ENCODE measurements around the gene PLPP7. TPM values are rescaled to one million over a fixed set of nuclear protein-coding genes. Genes with fewer than 3 reads are reported as not detected.
"Not testable (repeated sequence)": the region's sequence is repeated elsewhere in the genome, so short reads cannot be mapped to it uniquely, and the experiment has no call there.

The PLPP7 gene
- total RNA-seq, 1 donor from 2014 or later, result 17.3 TPM

GRCh38 chr9:131330814-131331600, 41.5 kb downstream of the PLPP7 start:
- H3K27ac Mint-ChIP-seq (ENCODE audit: unreplicated experiment), result peak overlapping the region; percentile 82
- no peaks in the 10 kb centered on the region for H3K36me3 Mint-ChIP-seq (ENCODE audit: unreplicated experiment)
- peaks cover 6% of the 10 kb centered on the region for H3K9me3 Mint-ChIP-seq (ENCODE audit: unreplicated experiment)
- no peak for TF ChIP-seq CTCF (IDR thresholded peaks at IDR 0.05; ENCODE audit: partially characterized antibody, unreplicated experiment)
- H3K4me3 Mint-ChIP-seq (ENCODE audit: unreplicated experiment), result no peak overlapping the region
- DNase-seq, result peak; percentile 56
- peaks cover 3% of the 10 kb centered on the region for H3K27me3 Mint-ChIP-seq (ENCODE audit: unreplicated experiment)
- peaks cover 12% of the 10 kb centered on the region for H3K4me1 Mint-ChIP-seq (ENCODE audit: low read depth, unreplicated experiment)

GRCh38 chr9:131331996-131332395, 42.5 kb downstream of the PLPP7 start:
- H3K4me1 Mint-ChIP-seq (ENCODE audit: low read depth, unreplicated experiment), result peaks cover 15% of the 10 kb centered on the region
- H3K4me3 Mint-ChIP-seq (ENCODE audit: unreplicated experiment); DNase-seq; H3K9me3 Mint-ChIP-seq (ENCODE audit: unreplicated experiment); H3K27me3 Mint-ChIP-seq (ENCODE audit: unreplicated experiment); H3K36me3 Mint-ChIP-seq (ENCODE audit: unreplicated experiment); H3K27ac Mint-ChIP-seq (ENCODE audit: unreplicated experiment): not testable (repeated sequence)

GRCh38 chr9:131333771-131334628, 44.5 kb downstream of the PLPP7 start:
- no peak for DNase-seq
- H3K36me3 Mint-ChIP-seq (ENCODE audit: unreplicated experiment), result no peaks in the 10 kb centered on the region
- H3K4me1 Mint-ChIP-seq (ENCODE audit: low read depth, unreplicated experiment), result peaks cover 15% of the 10 kb centered on the region
- TF ChIP-seq CTCF (IDR thresholded peaks at IDR 0.05; ENCODE audit: partially characterized antibody, unreplicated experiment), result no peak
- H3K27me3 Mint-ChIP-seq (ENCODE audit: unreplicated experiment), result peaks cover 6% of the 10 kb centered on the region
- H3K27ac Mint-ChIP-seq (ENCODE audit: unreplicated experiment), result peak overlapping the region; percentile 60
- peak overlapping the region; percentile 57 for H3K4me3 Mint-ChIP-seq (ENCODE audit: unreplicated experiment)
- peaks cover 5% of the 10 kb centered on the region for H3K9me3 Mint-ChIP-seq (ENCODE audit: unreplicated experiment)

- peak overlapping the region; percentile 69 for H3K27ac Mint-ChIP-seq (ENCODE audit: unreplicated experiment)
- no peak overlapping the region for H3K4me3 Mint-ChIP-seq (ENCODE audit: unreplicated experiment)
- peaks cover 13% of the 10 kb centered on the region for H3K4me1 Mint-ChIP-seq (ENCODE audit: low read depth, unreplicated experiment)
- no peaks in the 10 kb centered on the region for H3K36me3 Mint-ChIP-seq (ENCODE audit: unreplicated experiment)
- TF ChIP-seq CTCF (IDR thresholded peaks at IDR 0.05; ENCODE audit: partially characterized antibody, unreplicated experiment), result no peak
- peaks cover 4% of the 10 kb centered on the region for H3K27me3 Mint-ChIP-seq (ENCODE audit: unreplicated experiment)
- peaks cover 4% of the 10 kb centered on the region for H3K9me3 Mint-ChIP-seq (ENCODE audit: unreplicated experiment)
- peak; percentile 69 for DNase-seq
These were observed 45.3 kb downstream of the PLPP7 start for GRCh38 chr9:131334629-131335367.

- no peak overlapping the region for H3K4me3 Mint-ChIP-seq (ENCODE audit: unreplicated experiment)
- TF ChIP-seq CTCF (IDR thresholded peaks at IDR 0.05; ENCODE audit: partially characterized antibody, unreplicated experiment), result no peak
- no peaks in the 10 kb centered on the region for H3K36me3 Mint-ChIP-seq (ENCODE audit: unreplicated experiment)
- peaks cover 1% of the 10 kb centered on the region for H3K9me3 Mint-ChIP-seq (ENCODE audit: unreplicated experiment)
- H3K27me3 Mint-ChIP-seq (ENCODE audit: unreplicated experiment), result peaks cover 4% of the 10 kb centered on the region
- peaks cover 10% of the 10 kb centered on the region for H3K4me1 Mint-ChIP-seq (ENCODE audit: low read depth, unreplicated experiment)
- peak overlapping the region; percentile 69 for H3K27ac Mint-ChIP-seq (ENCODE audit: unreplicated experiment)
- DNase-seq, result no peak
These were observed 45.8 kb downstream of the PLPP7 start for GRCh38 chr9:131335368-131335755.
